ENCODE results near the gene RAD51AP1. TPM values are rescaled to one million over a fixed set of nuclear protein-coding genes. Genes with fewer than 3 reads are reported as not detected.

Gene RAD51AP1
- total and polyA plus RNA-seq, 9 donors, result 0.53 to 3.4 (median 1.6) TPM

DNA sequence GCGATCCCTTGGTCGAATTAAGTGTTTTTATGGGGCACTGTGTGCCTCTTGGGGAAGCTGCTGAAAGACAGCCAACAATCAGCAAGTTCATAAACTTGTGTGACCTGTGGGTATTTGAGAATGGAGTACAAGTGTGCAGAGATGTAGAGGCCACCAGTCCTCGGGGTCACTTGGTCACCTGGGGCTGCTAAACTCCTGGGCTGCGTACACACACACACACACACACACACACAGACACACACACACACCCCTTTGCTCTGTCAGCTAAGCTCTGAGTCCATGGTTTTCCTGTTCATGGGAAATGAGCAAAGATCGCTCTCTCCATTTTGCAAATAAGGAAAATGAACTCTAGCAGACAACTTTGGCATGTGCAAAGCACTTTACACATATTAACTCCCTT lies 47.8 kb downstream of the RAD51AP1 start:
- WGBS, 3 donors, result 55 to 60% (median 60%) methylated on average over 5 of the region's 5 CpGs
- TF ChIP-seq, protein P1, sequence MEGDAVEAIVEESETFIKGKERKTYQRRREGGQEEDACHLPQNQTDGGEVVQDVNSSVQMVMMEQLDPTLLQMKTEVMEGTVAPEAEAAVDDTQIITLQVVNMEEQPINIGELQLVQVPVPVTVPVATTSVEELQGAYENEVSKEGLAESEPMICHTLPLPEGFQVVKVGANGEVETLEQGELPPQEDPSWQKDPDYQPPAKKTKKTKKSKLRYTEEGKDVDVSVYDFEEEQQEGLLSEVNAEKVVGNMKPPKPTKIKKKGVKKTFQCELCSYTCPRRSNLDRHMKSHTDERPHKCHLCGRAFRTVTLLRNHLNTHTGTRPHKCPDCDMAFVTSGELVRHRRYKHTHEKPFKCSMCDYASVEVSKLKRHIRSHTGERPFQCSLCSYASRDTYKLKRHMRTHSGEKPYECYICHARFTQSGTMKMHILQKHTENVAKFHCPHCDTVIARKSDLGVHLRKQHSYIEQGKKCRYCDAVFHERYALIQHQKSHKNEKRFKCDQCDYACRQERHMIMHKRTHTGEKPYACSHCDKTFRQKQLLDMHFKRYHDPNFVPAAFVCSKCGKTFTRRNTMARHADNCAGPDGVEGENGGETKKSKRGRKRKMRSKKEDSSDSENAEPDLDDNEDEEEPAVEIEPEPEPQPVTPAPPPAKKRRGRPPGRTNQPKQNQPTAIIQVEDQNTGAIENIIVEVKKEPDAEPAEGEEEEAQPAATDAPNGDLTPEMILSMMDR (IDR thresholded peaks at IDR 0.05), result no peak
- TF ChIP-seq EP300 (IDR thresholded peaks at IDR 0.05) (no peak), POLR2A (IDR thresholded peaks at IDR 0.05) (no peak)

GRCh38 chr12:4587108-4587507 lies 48.4 kb downstream of the RAD51AP1 start:
- Histone ChIP-seq H3K9me3 (no peaks in the 10 kb centered on the region), H3K27ac (no peak overlapping the region), H3K36me3 (no peaks in the 10 kb centered on the region), H3K4me3 (no peak overlapping the region), H3K4me1 (ENCODE audit: insufficient read depth) (no peaks in the 10 kb centered on the region), H3K27me3 (no peaks in the 10 kb centered on the region)
- no peak for DNase-seq
- WGBS, 3 donors, result 44 to 58% (median 55%) methylated on average over 9 of the region's 9 CpGs
- TF ChIP-seq, protein P1 (IDR thresholded peaks at IDR 0.05), result no peak
- TF ChIP-seq POLR2A (IDR thresholded peaks at IDR 0.05), result no peak
- intact Hi-C loops (cut with DNase I), result no loop called here

More for the DNA sequence above, 47.8 kb downstream of the RAD51AP1 start:
- intact Hi-C loops (cut with DNase I), result no loop called here
- Histone ChIP-seq H3K27ac (no peak overlapping the region), H3K36me3 (no peaks in the 10 kb centered on the region), H3K9me3 (no peaks in the 10 kb centered on the region), H3K4me3 (no peak overlapping the region), H3K27me3 (no peaks in the 10 kb centered on the region), H3K4me1 (ENCODE audit: insufficient read depth) (no peaks in the 10 kb centered on the region)
- DNase-seq, result no peak

DNA sequence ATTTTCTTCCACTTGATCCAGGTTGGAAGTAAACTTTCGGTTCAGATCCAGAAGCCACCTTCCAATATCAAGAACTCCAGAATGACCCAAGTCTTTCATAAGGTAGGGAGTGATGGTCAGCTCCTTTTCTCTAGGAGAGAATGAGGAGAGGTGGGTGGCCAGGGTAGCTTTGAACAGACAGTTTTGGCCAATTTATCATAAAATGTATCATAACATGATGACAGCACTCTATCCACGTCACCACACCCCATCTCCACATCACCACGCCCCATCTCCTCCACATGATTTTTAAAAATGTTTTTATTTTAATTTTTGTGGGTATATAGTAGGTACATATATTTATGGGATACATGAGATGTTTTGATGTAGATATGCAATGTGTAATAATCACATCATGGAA lies 50.2 kb downstream of the RAD51AP1 start:
- H3K4me3 ChIP-seq, result no peak overlapping the region
- no peaks in the 10 kb centered on the region for H3K9me3 ChIP-seq
- H3K36me3 ChIP-seq, result no peaks in the 10 kb centered on the region
- DNase-seq, result no peak
- H3K4me1 ChIP-seq (ENCODE audit: insufficient read depth), result no peaks in the 10 kb centered on the region
- intact Hi-C loops (cut with DNase I), result no loop called here
- no peak overlapping the region for H3K27ac ChIP-seq
- TF ChIP-seq, protein P1 (IDR thresholded peaks at IDR 0.05), result no peak
- TF ChIP-seq EP300 (IDR thresholded peaks at IDR 0.05) (no peak), POLR2A (IDR thresholded peaks at IDR 0.05) (no peak)
- 87 to 89% (median 89%) methylated on average over 3 of the region's 3 CpGs for WGBS, 3 donors
- no peaks in the 10 kb centered on the region for H3K27me3 ChIP-seq

GRCh38 chr12:4589941-4590340 lies 51.3 kb downstream of the RAD51AP1 start:
- WGBS, 3 donors, result 62 to 68% (median 64%) methylated on average over 2 of the region's 2 CpGs
- intact Hi-C loops (cut with DNase I), result no loop called here
- no peak overlapping the region for H3K27ac ChIP-seq
- no peaks in the 10 kb centered on the region for H3K36me3 ChIP-seq
- H3K9me3 ChIP-seq, result no peaks in the 10 kb centered on the region
- no peak overlapping the region for H3K4me3 ChIP-seq
- H3K27me3 ChIP-seq, result no peaks in the 10 kb centered on the region
- H3K4me1 ChIP-seq (ENCODE audit: insufficient read depth), result no peaks in the 10 kb centered on the region
- TF ChIP-seq, protein P1 (IDR thresholded peaks at IDR 0.05), result no peak
- TF ChIP-seq POLR2A (IDR thresholded peaks at IDR 0.05) (no peak), EP300 (IDR thresholded peaks at IDR 0.05) (no peak)
- no peak for DNase-seq

Data from ovary (tissue), 9 donors.